ENCODE measurements around the gene SYNGR3.
"Not testable (repeated sequence)": the region's sequence is repeated elsewhere in the genome, so short reads cannot be mapped to it uniquely, and the experiment has no call there.

Gene SYNGR3

GRCh38 chr16:1959269-1960039 lies 30.3 kb upstream of the SYNGR3 start, which contains the start of gene NDUFB10:
NDUFB10 (plus strand) TSS chr16:1959538; CDS start chr16:1959625, 87 bp downstream.
- TF ChIP-seq POU2F2 (IDR thresholded peaks at IDR 0.05; ENCODE audit: low read depth, low read length) (no peak), POLR2AphosphoS5 (IDR thresholded peaks at IDR 0.05; ENCODE audit: low read depth, low read length) (peak; percentile 84), TAF1 (IDR thresholded peaks at IDR 0.05; ENCODE audit: low read depth, low read length) (peak; percentile 47; the same call in 1 of the 2 replicates), POLR2A (IDR thresholded peaks at IDR 0.05; ENCODE audit: low read depth, low read length) (peak; percentile 69; the same call in 1 of the 2 replicates)
- peak; percentile 97 for FAIRE-seq

GRCh38 chr16:1960665-1961630 lies 28.8 kb upstream of the SYNGR3 start:
- peak; percentile 93 for TF ChIP-seq POU2F2 (IDR thresholded peaks at IDR 0.05; ENCODE audit: low read depth, low read length)
- no peak for TF ChIP-seq SPI1 (IDR thresholded peaks at IDR 0.05; ENCODE audit: low read depth, low read length)
- peak; percentile 97 for TF ChIP-seq POLR2A (IDR thresholded peaks at IDR 0.05; ENCODE audit: low read depth, low read length)
- no peak; the same call in none of the 2 replicates for TF ChIP-seq TAF1 (IDR thresholded peaks at IDR 0.05; ENCODE audit: low read depth, low read length)
- TF ChIP-seq POLR2AphosphoS5 (IDR thresholded peaks at IDR 0.05; ENCODE audit: low read depth, low read length), result peak; percentile 98
- no peak for DNase-seq (ENCODE audit: insufficient read length, low spot score)

More at GRCh38 chr16:1959269-1960039, 30.3 kb upstream of the SYNGR3 start, which contains the start of gene NDUFB10:
- DNase-seq (ENCODE audit: insufficient read length, low spot score), result peak; percentile 94

GRCh38 chr16:1961651-1962067 lies 28.1 kb upstream of the SYNGR3 start:
- DNase-seq (ENCODE audit: insufficient read length, low spot score) (no peak), FAIRE-seq (no peak)
- no peak for TF ChIP-seq POU2F2 (IDR thresholded peaks at IDR 0.05; ENCODE audit: low read depth, low read length)
- TF ChIP-seq SPI1 (IDR thresholded peaks at IDR 0.05; ENCODE audit: low read depth, low read length), result no peak
- no peak for TF ChIP-seq PAX5 (IDR thresholded peaks at IDR 0.05; ENCODE audit: insufficient read depth, low read length, severe bottlenecking)
- TF ChIP-seq POLR2AphosphoS5 (IDR thresholded peaks at IDR 0.05; ENCODE audit: low read depth, low read length), result no peak
- TF ChIP-seq POLR2A (IDR thresholded peaks at IDR 0.05; ENCODE audit: low read depth, low read length), result no peak
- TF ChIP-seq TAF1 (IDR thresholded peaks at IDR 0.05; ENCODE audit: low read depth, low read length), result no peak

More at GRCh38 chr16:1960665-1961630, 28.8 kb upstream of the SYNGR3 start:
- FAIRE-seq, result peak; percentile 64

GRCh38 chr16:1962161-1963153 lies 27.3 kb upstream of the SYNGR3 start:
- not testable (repeated sequence) for FAIRE-seq; DNase-seq (ENCODE audit: insufficient read length, low spot score)
- TF ChIP-seq POLR2AphosphoS5 (IDR thresholded peaks at IDR 0.05; ENCODE audit: low read depth, low read length) (0 out of 2 replicates have a peak, but pooled peaks have one; percentile 46), POLR2A (IDR thresholded peaks at IDR 0.05; ENCODE audit: low read depth, low read length) (peak; percentile 69; the same call in 1 of the 2 replicates)

GRCh38 chr16:1963806-1964505 lies 25.8 kb upstream of the SYNGR3 start:
- no peak for DNase-seq (ENCODE audit: insufficient read length, low spot score)
- peak; percentile 5 for FAIRE-seq
- no peak for TF ChIP-seq TAF1 (IDR thresholded peaks at IDR 0.05; ENCODE audit: low read depth, low read length)
- TF ChIP-seq PAX5 (IDR thresholded peaks at IDR 0.05; ENCODE audit: insufficient read depth, low read length, severe bottlenecking), result no peak
- TF ChIP-seq POU2F2 (IDR thresholded peaks at IDR 0.05; ENCODE audit: low read depth, low read length), result peak; percentile 21; the same call in 1 of the 2 replicates
- no peak for TF ChIP-seq SPI1 (IDR thresholded peaks at IDR 0.05; ENCODE audit: low read depth, low read length)
- no peak; the same call in 1 of the 2 replicates for TF ChIP-seq POLR2A (IDR thresholded peaks at IDR 0.05; ENCODE audit: low read depth, low read length)
- 0 out of 2 replicates have a peak, but pooled peaks have one; percentile 17 for TF ChIP-seq POLR2AphosphoS5 (IDR thresholded peaks at IDR 0.05; ENCODE audit: low read depth, low read length)

- TF ChIP-seq PAX5 (IDR thresholded peaks at IDR 0.05; ENCODE audit: insufficient read depth, low read length, severe bottlenecking), result no peak
- no peak for TF ChIP-seq SPI1 (IDR thresholded peaks at IDR 0.05; ENCODE audit: low read depth, low read length)
- TF ChIP-seq POLR2AphosphoS5 (IDR thresholded peaks at IDR 0.05; ENCODE audit: low read depth, low read length), result peak; percentile 100
- peak; percentile 100 for TF ChIP-seq TAF1 (IDR thresholded peaks at IDR 0.05; ENCODE audit: low read depth, low read length)
- peak; percentile 97 for TF ChIP-seq POU2F2 (IDR thresholded peaks at IDR 0.05; ENCODE audit: low read depth, low read length)
- peak; percentile 100 for TF ChIP-seq POLR2A (IDR thresholded peaks at IDR 0.05; ENCODE audit: low read depth, low read length)
- FAIRE-seq (peak; percentile 85), DNase-seq (ENCODE audit: insufficient read length, low spot score) (peak; percentile 100)
Observed at GRCh38 chr16:1964506-1965395, 25.0 kb upstream of the SYNGR3 start, which contains the start of gene RPS2. RPS2 (minus strand) TSS chr16:1964826; CDS start chr16:1964625, 201 bp downstream.

- DNase-seq (ENCODE audit: insufficient read length, low spot score) (no peak), FAIRE-seq (no peak)
- TF ChIP-seq SPI1 (IDR thresholded peaks at IDR 0.05; ENCODE audit: low read depth, low read length), result no peak
- TF ChIP-seq POLR2AphosphoS5 (IDR thresholded peaks at IDR 0.05; ENCODE audit: low read depth, low read length), result peak; percentile 26
Observed at GRCh38 chr16:1965396-1966001, 24.3 kb upstream of the SYNGR3 start.

Data from GM12891 (cell line).